Neural progenitor cell (in vitro differentiated cells): ENCODE data around the gene HK2.

Experiments
- EZH2 ChIP-seq: fragments of 200-600 bp; sonication (generic); IDR thresholded peaks from 2 replicates; pipeline ENCODE4 v1.6.1; 2017; ENCODE audit warnings: antibody characterized with exemption, mild to moderate bottlenecking, moderate library complexity
- EZH2phosphoT487 ChIP-seq: fragments of 200-600 bp; sonication (generic); IDR thresholded peaks from 2 replicates; pipeline ENCODE4 v1.6.1; 2017; ENCODE audit warnings: antibody characterized with exemption
- TF ChIP-seq, protein P1 (sequence below): fragments of 200-600 bp; sonication (generic); IDR thresholded peaks from 2 replicates; pipeline ENCODE4 v1.5.1; 2017; ENCODE audit warnings: antibody characterized with exemption, mild to moderate bottlenecking

DNA sequence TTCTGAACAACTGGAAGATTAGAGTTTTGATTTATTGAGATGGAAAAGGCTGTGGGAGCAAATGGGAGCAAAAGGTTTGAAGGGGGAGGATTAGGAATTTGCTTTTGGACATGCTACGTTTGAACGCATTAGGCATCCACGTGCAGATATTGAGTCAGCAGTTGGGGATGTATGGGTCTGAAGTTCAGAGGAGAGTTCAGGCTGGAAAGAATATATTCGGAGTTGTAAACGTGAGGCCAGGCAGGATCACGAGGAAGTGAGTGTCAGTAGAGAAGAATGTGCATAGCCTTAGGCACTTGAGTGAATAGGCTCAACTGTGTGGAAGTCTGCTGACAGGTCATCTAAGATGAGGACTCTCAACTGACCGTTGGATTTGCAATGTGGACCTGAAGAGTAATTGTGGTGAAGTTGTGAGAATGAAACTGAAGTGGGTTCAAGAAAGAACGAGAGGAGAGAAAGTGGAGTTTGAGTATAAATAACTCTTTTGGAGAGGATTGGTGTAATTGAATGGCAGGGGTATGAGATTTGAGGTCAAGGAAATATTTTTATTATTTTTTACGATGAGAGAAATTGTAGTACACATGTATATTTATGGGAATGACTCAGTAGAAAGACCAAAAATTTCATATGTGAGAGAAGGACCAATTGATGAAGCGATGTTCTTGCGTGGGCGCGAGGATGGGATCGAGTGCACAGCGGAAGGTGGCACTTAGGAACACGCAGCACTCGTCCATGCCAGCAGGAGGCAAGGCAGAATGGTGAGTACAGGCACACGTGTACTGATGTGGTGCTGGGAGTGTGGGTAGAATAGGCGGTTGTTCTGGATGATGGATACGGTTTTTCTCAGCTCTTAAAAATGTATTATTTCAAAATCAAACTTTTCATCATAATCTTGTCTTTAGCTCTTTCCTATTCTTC, 84.0 kb downstream of the HK2 start:
- no peak for TF ChIP-seq EZH2
- TF ChIP-seq, protein P1, sequence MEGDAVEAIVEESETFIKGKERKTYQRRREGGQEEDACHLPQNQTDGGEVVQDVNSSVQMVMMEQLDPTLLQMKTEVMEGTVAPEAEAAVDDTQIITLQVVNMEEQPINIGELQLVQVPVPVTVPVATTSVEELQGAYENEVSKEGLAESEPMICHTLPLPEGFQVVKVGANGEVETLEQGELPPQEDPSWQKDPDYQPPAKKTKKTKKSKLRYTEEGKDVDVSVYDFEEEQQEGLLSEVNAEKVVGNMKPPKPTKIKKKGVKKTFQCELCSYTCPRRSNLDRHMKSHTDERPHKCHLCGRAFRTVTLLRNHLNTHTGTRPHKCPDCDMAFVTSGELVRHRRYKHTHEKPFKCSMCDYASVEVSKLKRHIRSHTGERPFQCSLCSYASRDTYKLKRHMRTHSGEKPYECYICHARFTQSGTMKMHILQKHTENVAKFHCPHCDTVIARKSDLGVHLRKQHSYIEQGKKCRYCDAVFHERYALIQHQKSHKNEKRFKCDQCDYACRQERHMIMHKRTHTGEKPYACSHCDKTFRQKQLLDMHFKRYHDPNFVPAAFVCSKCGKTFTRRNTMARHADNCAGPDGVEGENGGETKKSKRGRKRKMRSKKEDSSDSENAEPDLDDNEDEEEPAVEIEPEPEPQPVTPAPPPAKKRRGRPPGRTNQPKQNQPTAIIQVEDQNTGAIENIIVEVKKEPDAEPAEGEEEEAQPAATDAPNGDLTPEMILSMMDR = no peak
- no peak for TF ChIP-seq EZH2phosphoT487
